Measurements from ENCODE around the gene FOSB. TPM values are rescaled to one million over a fixed set of nuclear protein-coding genes. Genes with fewer than 3 reads are reported as not detected.

Gene FOSB
- total and polyA plus RNA-seq, 9 of the 15 experiments (the other 6 are each of a cell fraction or from before 2014, with no cell fraction given), result 0.11 to 2.7 (median 0.73) TPM

- TF ChIP-seq U2AF2 (optimal IDR thresholded peaks at IDR 0.05; ENCODE audit: low read depth, low read length) (no peak), ZNF395 (CRISPR knock-in tag; IDR thresholded peaks at IDR 0.05) (peak; percentile 72), ZNF184 (CRISPR knock-in tag; IDR thresholded peaks at IDR 0.05) (no peak), SREBF1 (IDR thresholded peaks at IDR 0.05; ENCODE audit: borderline replicate concordance, low read depth, low read length) (no peak), HNRNPL (IDR thresholded peaks at IDR 0.05; ENCODE audit: low read depth, low read length) (0 out of 2 replicates have a peak, but pooled peaks have one; percentile 51), DNMT1 (IDR thresholded peaks at IDR 0.05) (no peak), GABPB2 (CRISPR knock-in tag; conservative IDR thresholded peaks at IDR 0.05) (no peak), HCFC1 (IDR thresholded peaks at IDR 0.05; ENCODE audit: low read depth, low read length) (no peak), GTF2F1 (IDR thresholded peaks at IDR 0.05; ENCODE audit: low read depth, low read length) (0 out of 2 replicates have a peak, but pooled peaks have one; percentile 27), ZFP36 (IDR thresholded peaks at IDR 0.05; ENCODE audit: low read depth, low read length, partially characterized antibody) (no peak), ZNF707 (CRISPR knock-in tag; conservative IDR thresholded peaks at IDR 0.05) (no peak)
- TF ChIP-seq, protein P1, sequence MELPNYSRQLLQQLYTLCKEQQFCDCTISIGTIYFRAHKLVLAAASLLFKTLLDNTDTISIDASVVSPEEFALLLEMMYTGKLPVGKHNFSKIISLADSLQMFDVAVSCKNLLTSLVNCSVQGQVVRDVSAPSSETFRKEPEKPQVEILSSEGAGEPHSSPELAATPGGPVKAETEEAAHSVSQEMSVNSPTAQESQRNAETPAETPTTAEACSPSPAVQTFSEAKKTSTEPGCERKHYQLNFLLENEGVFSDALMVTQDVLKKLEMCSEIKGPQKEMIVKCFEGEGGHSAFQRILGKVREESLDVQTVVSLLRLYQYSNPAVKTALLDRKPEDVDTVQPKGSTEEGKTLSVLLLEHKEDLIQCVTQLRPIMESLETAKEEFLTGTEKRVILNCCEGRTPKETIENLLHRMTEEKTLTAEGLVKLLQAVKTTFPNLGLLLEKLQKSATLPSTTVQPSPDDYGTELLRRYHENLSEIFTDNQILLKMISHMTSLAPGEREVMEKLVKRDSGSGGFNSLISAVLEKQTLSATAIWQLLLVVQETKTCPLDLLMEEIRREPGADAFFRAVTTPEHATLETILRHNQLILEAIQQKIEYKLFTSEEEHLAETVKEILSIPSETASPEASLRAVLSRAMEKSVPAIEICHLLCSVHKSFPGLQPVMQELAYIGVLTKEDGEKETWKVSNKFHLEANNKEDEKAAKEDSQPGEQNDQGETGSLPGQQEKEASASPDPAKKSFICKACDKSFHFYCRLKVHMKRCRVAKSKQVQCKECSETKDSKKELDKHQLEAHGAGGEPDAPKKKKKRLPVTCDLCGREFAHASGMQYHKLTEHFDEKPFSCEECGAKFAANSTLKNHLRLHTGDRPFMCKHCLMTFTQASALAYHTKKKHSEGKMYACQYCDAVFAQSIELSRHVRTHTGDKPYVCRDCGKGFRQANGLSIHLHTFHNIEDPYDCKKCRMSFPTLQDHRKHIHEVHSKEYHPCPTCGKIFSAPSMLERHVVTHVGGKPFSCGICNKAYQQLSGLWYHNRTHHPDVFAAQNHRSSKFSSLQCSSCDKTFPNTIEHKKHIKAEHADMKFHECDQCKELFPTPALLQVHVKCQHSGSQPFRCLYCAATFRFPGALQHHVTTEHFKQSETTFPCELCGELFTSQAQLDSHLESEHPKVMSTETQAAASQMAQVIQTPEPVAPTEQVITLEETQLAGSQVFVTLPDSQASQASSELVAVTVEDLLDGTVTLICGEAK (IDR thresholded peaks at IDR 0.05), result peak; percentile 30; the same call in 1 of the 2 replicates
- TF ChIP-seq, protein P1 (CRISPR knock-in tag; IDR thresholded peaks at IDR 0.05), result no peak
Measured at GRCh38 chr19:45506246-45506988, 38.6 kb downstream of the FOSB start (continued).
